Activated gamma-delta T cell treated with Interleukin-2 at 50 U/mL for 16 hours (primary cell): Measurements from ENCODE around the gene CMTM7.

Source experiments
- DNase-seq: peaks from one replicate; pipeline ENCODE4 v3.0.0-alpha.2; 2020

The CMTM7 gene, protein sequence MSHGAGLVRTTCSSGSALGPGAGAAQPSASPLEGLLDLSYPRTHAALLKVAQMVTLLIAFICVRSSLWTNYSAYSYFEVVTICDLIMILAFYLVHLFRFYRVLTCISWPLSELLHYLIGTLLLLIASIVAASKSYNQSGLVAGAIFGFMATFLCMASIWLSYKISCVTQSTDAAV

DNA sequence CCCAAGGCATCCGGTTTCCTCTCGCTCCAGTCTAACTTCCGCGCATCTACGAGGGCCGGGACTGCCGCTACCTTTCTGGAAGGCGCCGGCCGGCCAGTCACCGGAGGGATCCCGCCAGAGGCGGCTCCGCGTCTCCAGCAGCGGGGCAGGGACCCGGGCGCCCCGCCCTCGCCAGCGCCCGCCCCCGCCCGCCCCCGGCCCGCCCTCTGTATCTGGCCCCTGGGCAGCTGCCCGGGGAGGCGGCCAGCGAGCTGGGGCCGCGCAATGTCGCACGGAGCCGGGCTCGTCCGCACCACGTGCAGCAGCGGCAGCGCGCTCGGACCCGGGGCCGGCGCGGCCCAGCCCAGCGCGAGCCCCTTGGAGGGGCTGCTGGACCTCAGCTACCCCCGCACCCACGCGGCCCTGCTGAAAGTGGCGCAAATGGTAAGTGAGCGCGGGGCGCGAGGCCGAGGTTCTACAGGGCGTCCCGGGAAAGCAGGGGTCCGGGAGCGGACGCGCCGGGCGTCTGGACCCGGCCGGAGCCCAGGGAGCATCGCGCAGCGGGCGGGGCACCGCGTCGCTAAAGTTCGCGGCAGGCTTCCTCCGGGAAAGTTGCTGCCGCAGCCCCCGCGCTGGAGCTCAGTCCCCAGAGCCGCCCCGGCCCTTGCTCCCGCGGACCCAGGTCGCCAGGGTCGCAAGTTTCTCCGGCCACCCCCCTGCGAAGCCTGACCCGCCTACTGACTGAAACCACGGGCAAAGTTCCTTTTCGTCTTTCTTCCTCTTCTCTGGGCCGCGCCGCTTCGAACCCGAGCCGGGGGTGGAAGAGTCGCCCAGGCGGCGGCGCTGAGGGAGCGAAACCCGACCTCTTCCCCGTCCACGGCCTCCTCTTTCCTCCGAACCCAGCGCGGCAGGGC is at the start of gene CMTM7:
CMTM7 (plus strand) TSS at position 211 of the 893 bp plus-strand sequence; CDS start at position 265, 54 bp downstream.
- peak; percentile 50 for DNase-seq

DNA sequence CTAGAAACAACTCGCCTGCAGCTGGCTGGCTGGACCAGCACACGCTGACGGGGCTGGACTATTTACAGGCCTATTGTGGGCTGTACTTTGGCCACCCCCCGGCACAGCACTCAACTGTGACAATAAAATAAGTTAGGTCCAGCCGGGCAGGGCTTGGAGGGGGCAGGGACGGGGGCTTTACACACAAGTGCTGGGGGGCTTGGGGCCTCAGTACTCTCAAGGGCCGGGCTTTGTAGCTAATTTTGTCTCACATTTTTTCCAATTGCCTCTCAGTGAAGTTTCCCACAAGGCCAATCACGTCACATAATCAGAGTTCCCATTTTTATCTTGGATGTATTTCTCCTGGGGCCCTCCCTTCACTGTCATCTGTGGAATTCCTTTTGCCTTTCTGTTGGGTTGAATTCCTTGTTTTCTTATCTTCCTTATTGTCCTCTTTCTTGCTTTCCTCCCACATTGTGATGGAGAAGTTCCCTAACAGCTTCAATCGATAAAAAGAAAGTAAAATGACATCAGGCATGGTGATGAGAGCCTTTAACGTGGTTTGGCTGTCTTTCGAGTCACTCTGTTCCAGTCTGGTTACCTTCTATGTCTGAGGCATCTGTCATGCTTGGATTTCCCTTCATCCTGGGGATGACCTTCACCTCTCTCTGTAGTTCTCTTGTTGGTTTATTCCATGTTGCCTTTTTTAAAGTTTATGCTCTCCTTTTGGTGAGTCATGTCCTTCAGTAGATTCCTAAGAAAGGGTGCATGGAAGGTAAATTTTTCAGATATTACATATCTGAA is 44.1 kb upstream of the CMTM7 start:
- no peak for DNase-seq

DNA sequence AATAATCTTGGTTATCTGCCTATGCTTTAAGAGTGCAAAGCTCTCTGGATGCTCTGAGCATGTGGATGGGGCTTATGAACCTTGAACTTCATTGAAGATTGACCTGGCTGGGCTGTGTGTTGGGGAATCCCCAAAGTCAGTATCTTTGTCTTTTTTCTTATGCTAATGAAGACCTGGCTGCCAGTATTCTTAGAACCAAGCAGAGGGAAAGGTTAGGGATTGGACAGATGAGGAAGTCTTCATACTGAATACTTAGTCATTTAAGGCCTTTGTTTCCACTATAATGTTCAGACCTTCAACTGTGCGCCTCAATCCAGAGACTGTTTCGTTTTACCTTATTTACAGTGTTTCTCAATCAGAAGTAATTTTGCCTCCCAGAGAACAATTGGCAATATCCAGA is 42.5 kb upstream of the CMTM7 start:
- no peak for DNase-seq

DNA sequence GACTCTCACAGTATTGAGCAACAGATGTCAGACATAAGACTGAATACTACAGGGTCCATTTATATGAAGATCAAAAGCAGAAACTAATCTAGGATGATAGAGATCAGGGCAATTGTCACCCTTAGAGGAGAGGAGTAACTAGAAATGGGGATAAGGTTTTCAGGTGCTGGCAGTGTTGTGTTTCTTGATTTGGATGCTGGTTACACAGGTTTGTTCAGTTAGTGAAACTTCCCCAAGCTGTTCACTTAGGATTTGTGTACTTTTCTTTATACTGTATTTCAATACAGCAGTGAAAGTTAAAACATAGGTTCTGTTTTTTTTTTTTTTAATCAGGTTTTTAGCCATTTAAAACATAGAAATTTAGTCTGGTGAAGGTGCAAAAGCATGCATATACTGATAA is 39.1 kb upstream of the CMTM7 start:
- DNase-seq = no peak

DNA sequence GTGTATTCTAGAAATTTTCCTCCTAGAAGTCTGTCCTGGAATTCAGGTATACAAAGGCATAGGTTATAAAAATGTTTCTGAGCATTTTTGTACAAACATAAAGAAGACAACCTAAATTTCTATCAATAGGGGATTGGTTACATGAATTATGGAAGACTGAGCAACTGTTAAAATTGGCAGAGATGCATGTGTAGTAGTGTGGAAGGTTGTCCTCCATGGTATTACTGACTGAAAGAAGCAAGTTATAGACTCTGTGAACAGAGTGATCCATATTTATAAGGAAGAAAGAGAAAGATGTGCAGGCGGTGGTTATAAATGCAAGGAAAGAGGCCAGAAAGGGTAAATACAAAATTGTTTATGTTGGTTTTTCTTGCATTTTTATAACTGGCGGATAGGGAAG is 38.3 kb upstream of the CMTM7 start:
- no peak for DNase-seq

DNA sequence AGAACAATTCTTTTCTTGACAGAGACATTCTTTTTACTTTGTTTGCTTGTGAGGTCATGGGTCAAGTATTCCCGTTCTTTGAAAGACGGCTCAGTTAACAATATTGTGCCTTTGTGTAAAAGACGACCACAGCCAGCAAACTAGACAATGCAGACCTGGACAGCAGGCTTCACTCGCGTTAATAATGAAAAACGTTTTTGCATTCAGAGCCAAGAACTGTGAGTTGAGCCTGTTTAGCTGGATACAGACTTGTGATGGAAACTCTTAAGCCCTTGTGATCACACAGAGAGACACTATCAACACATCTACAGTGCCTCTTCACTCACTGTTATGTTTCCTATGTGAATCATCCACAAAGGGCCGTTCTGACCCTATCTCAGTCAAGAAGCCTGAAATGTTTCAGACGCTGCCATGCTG is 37.3 kb upstream of the CMTM7 start:
- no peak for DNase-seq

DNA sequence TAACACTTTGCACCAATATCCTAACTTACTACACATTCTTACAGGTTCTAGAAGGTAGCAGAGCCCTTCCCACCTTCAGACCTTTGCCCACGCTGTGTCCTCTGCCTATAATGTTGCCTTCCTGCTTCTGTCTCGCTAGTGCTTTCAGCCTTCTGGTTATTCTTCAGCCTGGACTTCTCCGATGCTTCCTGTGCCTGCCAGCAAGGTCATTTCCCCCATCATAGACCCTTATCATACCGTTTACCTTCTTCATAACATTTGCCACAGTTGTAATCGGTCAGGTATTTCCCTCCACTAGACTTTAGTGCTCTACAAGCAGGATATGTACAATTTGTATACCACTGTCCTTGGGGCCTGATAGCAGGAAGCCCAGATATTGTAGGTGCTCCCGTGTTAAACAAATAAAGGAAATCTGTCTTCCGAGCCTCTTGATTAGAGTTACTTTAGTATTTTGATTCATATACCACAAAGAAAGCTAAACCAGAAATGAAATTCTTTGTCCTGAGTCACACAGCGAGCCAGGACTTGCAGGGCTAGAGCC is 35.8 kb upstream of the CMTM7 start:
- DNase-seq = no peak

DNA sequence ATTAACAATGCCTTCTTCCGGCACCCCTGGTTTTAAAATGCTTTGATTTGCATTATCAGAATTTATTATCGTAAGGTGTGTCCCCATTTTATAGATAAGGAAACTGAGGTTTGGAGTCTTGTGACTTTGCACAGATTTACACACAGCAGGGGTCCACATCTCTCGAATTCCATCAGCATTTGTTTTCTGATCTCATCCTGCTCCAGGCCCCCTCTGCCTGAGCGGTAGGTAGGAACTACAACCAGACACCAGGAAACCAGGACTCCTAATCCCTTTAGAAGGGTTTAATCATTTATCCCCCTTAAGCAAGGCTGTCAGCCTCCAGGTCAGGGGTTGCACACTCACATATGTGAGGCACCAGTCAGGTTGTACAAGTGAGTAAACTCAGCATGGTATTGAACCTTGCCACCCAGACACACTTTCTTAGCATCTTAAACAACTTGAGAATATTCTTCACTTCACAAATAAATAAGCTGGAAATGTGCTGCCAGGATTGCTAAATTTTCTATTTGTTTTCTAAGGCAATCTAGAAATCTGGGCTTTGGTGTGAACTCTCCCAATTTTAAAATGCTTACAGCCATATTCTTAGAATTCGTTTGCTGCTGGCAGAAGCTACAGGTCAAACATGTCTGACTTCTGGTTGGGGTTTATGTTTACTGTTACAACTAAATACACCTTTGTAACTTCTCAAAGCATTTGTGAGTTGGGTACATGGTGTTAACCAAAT is 31.7 kb upstream of the CMTM7 start:
- DNase-seq = no peak

DNA sequence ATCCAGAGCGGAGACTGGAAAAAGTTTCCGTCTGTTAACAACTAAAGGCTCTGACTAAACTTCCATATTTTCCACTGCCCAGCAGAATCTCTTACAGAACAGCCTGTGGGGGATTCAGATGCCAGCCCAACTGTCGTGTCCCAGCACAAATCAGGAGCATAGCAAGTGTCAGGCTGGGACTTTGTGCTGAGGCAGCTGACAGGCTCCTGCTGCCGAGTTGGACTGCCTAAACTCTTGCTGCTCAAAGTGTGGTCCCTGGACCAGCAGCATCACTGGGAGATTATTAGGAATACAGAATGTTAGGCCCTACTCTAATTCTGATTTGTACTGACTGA is 31.2 kb upstream of the CMTM7 start:
- no peak for DNase-seq

DNA sequence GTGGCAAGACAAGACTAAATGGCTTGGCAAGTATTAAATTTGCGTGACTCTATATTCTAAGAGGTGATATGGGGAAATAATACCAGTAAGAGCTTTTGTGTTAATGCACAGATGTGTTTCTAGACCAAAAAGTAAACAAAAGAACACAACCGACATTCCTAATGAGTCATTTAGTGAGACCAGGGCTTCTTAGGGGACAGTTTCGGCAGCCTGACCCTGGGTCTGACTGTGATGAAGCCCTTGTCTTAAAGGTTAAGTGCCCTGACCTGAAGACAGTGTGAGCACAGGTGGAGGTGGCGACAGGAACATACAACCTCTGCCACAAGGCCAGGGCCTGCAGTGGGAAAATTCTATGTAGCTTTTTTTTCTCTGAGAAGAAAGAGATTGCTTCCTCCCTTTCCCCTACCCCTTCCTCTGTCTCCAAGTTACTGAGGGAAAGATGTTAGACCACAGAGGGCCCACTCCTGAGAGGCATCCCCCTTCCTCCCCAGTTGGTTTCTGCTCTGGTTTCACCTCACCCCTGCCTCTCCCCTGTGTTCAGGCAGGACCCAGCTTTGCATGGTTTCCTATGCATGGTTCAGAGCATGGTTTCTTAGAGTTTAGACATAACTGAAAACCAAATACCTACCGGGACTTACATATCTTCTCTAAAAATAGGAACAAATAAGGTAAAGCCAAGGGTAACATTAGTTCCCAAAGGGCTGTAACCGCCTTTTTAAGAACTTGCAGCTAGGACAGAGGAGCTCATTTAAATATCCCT is 24.8 kb upstream of the CMTM7 start:
- no peak for DNase-seq

DNA sequence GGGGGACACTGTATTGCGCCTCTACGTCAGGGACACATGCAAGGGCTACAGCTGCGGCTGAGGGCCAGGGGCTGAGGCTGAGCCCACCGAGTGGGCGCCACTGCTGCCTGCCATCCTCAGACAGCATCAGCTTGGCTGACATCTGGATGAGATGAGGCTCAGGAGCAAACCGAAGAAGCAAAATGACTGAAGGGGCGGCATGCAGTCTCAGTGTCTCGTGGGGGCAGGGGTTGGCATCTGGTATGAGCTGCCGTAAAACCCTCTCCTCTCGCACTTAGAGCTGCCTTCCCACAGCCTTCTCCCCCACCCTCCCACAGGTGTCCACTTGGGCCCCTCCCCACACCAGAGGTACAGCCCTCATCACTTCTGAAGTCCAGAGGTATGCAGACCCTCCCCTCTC is 24.2 kb upstream of the CMTM7 start:
- no peak for DNase-seq

DNA sequence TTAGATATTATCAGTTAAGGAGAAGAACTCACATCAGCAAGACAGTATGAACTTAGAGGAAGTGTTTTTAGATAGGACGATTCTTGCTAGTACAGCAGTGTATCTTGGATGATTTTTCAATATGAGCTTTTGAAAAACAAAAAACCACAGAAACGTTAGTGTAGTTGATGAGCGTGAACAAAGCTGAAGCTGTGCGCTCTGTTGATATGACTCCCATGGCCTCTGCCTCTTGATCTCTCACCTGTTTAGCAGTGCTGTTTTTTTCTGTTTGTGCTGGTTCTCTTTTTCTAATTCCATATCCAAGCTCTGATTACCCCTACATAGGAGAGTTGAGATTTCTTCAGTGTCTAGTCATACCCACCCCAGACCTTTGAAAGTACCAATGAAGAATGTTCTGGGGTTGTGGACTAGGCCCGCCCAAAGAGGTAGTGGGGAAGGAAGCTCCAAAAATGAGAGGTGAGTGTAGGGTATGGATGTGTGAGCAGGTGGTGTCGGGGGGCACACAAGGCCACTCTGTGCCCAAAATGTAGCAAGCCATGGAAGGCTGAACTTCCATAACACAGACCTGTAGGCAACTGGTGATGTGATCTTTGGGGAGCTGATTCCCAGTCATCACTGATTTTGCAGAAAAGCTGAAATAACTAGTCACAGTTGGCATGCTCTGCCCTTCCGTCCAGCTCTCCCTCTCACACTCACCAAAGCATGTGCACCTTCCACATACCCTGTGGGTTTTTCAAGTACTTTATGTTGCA is 20.0 kb upstream of the CMTM7 start:
- DNase-seq = no peak

DNA sequence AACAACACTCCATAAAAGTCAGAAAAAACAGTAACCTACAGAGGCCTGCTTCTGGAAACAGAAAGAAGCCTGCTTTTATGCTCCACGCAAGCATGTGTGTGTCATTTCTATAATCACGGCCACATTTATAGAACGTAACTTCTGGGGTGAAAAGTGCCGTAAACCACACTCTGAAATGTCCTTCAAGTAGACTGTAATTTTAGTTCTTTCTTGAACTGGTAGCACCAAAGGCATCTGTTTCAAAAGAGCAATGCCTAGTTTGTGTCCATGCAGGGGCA is 19.5 kb upstream of the CMTM7 start:
- DNase-seq = no peak

DNA sequence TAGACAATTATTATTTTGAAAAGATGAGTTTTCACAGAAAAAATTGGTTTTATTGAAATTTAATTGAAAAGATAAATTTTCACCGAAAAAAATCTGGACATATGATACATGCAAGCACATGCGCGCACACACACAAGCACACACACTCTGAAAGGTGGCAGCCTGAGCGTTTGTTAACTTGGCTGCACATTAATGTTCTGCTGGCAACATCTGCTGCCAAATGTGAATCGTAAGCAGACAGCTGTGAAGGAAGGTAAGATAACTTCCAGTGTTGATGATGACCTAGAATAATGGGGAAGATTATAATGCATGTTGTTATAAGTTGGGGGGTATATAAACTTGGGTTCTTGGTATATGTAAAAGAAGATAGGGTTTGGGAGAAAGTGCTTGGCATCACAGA is 18.4 kb upstream of the CMTM7 start:
- no peak for DNase-seq

DNA sequence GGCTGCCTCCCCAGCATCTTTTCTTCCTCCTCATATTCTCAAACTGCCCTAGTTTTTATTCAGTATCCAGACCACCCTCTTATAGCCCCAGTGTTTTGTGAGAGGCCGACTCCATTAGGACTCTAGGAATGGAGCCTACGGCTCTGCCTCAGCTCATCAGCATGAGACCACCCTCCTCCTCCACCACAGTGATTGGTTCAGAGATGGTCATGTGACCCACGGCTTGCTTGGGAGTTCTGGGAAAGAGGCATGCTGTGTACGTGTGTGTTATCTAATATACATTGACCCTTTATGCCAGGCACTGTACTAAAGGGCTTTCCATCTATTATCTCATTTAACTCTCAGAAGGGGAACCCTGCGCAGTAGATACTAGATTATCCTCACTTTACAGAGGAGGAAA is 17.8 kb upstream of the CMTM7 start:
- DNase-seq = no peak

DNA sequence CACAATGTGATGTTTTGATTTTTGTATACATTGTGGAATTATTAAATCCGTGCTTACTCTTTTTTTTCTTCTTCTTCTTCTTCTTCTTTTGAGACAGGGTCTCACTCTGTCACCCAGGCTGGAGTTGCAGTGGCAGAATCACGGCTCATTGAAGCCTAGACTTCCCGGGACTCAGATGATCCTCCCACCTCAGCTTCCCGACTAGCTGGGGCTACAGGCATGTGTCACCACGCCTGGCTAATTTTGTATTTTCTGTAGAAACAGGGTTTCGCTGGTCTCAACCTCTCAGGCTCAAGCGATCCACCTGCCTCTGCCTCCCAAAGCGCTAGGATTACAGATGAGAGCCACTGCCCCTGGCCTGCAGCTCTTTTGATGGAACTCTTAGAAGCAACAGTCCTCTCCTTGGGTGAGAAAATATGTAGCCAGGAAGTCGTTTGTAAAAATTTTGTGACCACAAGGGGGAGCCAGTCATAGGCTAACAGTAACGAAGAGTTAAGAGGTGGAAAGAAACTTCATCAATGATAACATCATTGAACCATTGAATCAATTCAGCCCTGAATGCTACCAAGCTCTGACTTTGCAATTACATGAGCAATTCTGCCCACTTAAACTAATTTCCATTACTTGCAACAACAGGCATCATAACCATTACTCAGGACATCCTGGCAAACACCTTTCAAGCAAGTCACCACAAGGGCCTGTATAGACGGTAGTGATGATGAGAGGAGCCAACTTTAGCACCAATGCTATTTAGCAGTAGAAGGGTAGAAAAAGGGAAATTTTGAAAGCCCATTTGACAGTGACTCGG is 16.7 kb upstream of the CMTM7 start:
- peak; percentile 75 for DNase-seq

DNA sequence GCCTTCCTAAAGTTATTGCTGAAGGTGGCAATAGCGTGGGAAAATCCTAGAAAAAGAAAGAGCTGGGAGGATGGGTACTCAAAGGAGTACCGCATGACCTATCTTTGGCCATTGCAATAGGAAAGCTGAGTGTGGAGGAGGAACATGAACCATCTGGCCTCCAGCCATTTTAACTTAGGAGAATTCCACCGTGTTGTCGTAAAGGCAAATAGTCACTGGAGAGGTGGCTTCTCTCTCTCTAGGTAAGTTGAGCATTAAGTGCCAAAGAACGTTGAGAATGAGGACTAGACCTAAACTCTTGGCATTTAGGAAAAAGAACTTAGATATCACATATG is 16.1 kb upstream of the CMTM7 start:
- no peak for DNase-seq

DNA sequence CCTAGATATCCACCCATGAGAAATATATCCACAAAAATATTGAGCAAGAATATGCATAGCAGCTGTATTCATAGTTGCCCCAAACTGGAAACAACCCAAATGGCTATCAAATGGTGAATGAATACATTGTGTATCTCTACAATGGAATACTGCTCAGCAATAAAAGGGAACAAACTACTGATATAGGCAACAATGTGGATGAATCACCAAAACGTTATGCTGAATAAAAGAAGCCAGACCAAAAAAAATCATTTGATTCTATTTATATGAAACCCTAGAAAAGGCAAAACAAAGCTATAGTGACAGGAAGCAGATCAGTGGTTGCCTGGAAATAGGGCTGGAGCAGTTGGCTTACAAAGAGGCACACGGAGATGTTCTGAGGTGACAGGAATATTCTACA is 15.5 kb upstream of the CMTM7 start:
- DNase-seq = no peak

DNA sequence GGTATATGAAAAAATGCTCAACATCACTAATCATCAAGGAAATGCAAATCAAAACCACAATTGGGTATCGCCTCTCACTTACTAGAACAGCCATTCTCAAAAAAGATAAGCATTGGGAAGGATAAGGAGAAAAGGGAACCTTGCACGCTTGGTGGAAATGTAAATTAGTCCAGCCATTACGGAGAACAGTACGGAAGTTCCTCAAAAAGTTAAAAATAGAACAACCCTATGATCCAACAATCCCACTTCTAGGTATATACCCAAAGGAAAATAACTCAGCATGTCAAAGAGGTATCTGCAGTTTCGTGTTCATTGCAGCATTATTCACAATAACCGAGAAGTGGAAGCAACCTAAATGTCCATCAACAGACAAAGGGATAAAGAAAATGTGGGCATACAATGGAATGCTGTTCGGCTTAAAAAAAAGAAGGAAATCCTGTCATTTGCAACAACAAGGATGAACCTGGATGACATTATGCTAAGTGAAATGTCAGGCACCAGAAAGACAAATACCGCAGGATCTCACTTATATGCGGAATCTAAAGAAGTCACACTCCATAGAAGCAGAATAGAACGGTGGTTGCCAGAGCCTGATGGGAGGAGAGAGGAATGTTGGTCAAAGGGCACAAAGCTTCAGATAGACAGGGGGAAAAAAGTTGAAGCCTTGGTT is 11.7 kb upstream of the CMTM7 start:
- DNase-seq = no peak

DNA sequence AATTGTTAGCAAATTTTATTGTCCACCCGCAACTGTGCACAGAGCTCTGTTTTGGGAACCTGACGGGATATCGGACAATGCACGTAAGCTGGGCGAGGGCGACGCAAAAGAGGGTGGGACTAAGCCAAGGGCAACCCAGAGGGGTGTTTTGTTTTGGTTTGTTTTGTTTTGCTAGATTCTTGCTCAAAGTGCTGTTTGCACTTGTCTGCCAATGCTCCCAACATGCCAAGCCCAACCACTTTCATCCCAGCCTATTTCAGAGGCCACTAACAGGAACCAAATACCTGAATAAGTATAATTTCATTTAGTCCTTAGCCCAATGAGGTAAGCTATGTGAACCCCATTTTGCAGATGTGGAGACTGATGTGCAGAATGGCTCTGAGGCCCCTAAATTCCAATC is 9.7 kb upstream of the CMTM7 start:
- no peak for DNase-seq
